Neuronal stem cell (in vitro differentiated cells): Measurements from ENCODE around the gene CST3.
A peak's percentile ranks its signal among the peaks of the same experiment; 100 is the strongest.

Experiments used
- DNase-seq: peaks from one replicate; pipeline ENCODE4 v3.0.0-alpha.2; 2013; ENCODE audit warnings: low spot score
- H2AFZ ChIP-seq: one replicate; pipeline ENCODE4 v1.6.1; 2013; ENCODE audit warnings: mild to moderate bottlenecking, low read length, inconsistent platforms
- H2AK5ac ChIP-seq: 2 replicates; pipeline ENCODE4 v1.6.1; 2013; ENCODE audit warnings: low read depth, mild to moderate bottlenecking, inconsistent platforms, low read length, moderate library complexity, mixed read lengths
- H2BK120ac ChIP-seq: 2 replicates; pipeline ENCODE4 v1.6.1; 2013; ENCODE audit warnings: low read depth, mild to moderate bottlenecking, inconsistent platforms, low read length, moderate library complexity, mixed read lengths
- H2BK12ac ChIP-seq: one replicate; pipeline ENCODE4 v1.6.1; 2013; ENCODE audit warnings: low read length, inconsistent platforms
- H2BK15ac ChIP-seq: 2 replicates; pipeline ENCODE4 v1.6.1; 2013; ENCODE audit warnings: mild to moderate bottlenecking, low read length, inconsistent platforms, mixed read lengths
- H2BK5ac ChIP-seq: one replicate; pipeline ENCODE4 v1.6.1; 2013; ENCODE audit warnings: inconsistent platforms, mild to moderate bottlenecking, low read length, moderate library complexity
- H3K14ac ChIP-seq: one replicate; pipeline ENCODE4 v1.6.1; 2013; ENCODE audit warnings: low read length, inconsistent platforms
- H3K18ac ChIP-seq: 2 replicates; pipeline ENCODE4 v1.6.1; 2013; ENCODE audit warnings: low read length, inconsistent platforms
- H3K23ac ChIP-seq: 2 replicates; pipeline ENCODE4 v1.6.1; 2013; ENCODE audit warnings: low read depth, mild to moderate bottlenecking, mixed read lengths, low read length, inconsistent platforms; ENCODE audit not compliant: poor library complexity
- H3K27ac ChIP-seq: replicated peaks from 3 replicates; pipeline ENCODE4 v1.5.1; 2013; ENCODE audit warnings: low read length, inconsistent platforms
- H3K27me3 ChIP-seq, 3 experiments: 2 replicates each; pipeline ENCODE4 v1.6.1; 2013; ENCODE audit warnings: low read length in 3 of 3, mild to moderate bottlenecking in 2 of 3, inconsistent platforms in 1 of 3, low read depth in 1 of 3, mixed read lengths in 1 of 3, moderate library complexity in 1 of 3; ENCODE audit not compliant: control insufficient read depth in 3 of 3, insufficient read depth in 3 of 3
- H3K36me3 ChIP-seq, 2 donors: replicated peaks in 1 of 2; 2 replicates each; pipeline ENCODE4 v1.6.1; 2013; ENCODE audit warnings: low read length in 2 of 2; ENCODE audit not compliant: control insufficient read depth in 2 of 2, insufficient read depth in 2 of 2
- H3K4ac ChIP-seq: 2 replicates; pipeline ENCODE4 v1.6.1; 2013; ENCODE audit warnings: inconsistent platforms, mild to moderate bottlenecking, low read length, moderate library complexity
- H3K4me1 ChIP-seq, 2 donors: 1 replicate in 1 of 2; 2 replicates in 1 of 2; pipeline ENCODE4 v1.6.1; 2013; ENCODE audit warnings: low read length in 2 of 2, low read depth in 1 of 2; ENCODE audit not compliant: control insufficient read depth in 2 of 2, insufficient read depth in 1 of 2
- H3K4me2 ChIP-seq: one replicate; pipeline ENCODE4 v1.6.1; 2013; ENCODE audit warnings: mild to moderate bottlenecking, low read length, inconsistent platforms; ENCODE audit not compliant: insufficient read depth, poor library complexity, severe bottlenecking
- H3K4me3 ChIP-seq, 2 donors: 2 replicates each; pipeline ENCODE4 v1.5.1; 2013; ENCODE audit warnings: low read length in 2 of 2, mild to moderate bottlenecking in 2 of 2, inconsistent platforms in 1 of 2, moderate library complexity in 1 of 2
- H3K79me1 ChIP-seq: one replicate; pipeline ENCODE4 v1.6.1; 2013; ENCODE audit warnings: low read depth, mild to moderate bottlenecking, inconsistent platforms, low read length, moderate library complexity
- H3K9ac ChIP-seq: one replicate; pipeline ENCODE4 v1.6.1; 2013; ENCODE audit warnings: mild to moderate bottlenecking, low read depth, low read length, inconsistent platforms; ENCODE audit not compliant: poor library complexity
- H3K9me3 ChIP-seq, 2 donors: replicated peaks in 1 of 2; 2 replicates each; pipeline versions ENCODE3 to v1.6.1; 2013; ENCODE audit warnings: low read length in 2 of 2, mild to moderate bottlenecking in 2 of 2, inconsistent platforms in 1 of 2, low read depth in 1 of 2, mixed read lengths in 1 of 2, moderate library complexity in 1 of 2; ENCODE audit not compliant: control insufficient read depth in 2 of 2, insufficient read depth in 1 of 2
- H4K8ac ChIP-seq: one replicate; pipeline ENCODE4 v1.6.1; 2013; ENCODE audit warnings: low read depth, mild to moderate bottlenecking, inconsistent platforms, low read length, moderate library complexity
- H4K91ac ChIP-seq: one replicate; pipeline ENCODE4 v1.6.1; 2013; ENCODE audit warnings: low read length, low read depth, mild to moderate bottlenecking, inconsistent platforms; ENCODE audit not compliant: poor library complexity
- WGBS, 2 donors: extraction: QIAGEN DNeasy Blood & Tissue Kit; methylation state at CpG; one replicate each; pipeline ENCODE4 v1.1.7; 2013; ENCODE audit warnings: missing lambda C conversion rate in 2 of 2, mixed read lengths in 1 of 2; ENCODE audit not compliant: insufficient read length in 2 of 2, insufficient replicate concordance in 1 of 2; ENCODE audit errors: extremely low coverage in 2 of 2; 5-methylcytosine and 5-hydroxymethylcytosine counted together

CST3 gene

DNA sequence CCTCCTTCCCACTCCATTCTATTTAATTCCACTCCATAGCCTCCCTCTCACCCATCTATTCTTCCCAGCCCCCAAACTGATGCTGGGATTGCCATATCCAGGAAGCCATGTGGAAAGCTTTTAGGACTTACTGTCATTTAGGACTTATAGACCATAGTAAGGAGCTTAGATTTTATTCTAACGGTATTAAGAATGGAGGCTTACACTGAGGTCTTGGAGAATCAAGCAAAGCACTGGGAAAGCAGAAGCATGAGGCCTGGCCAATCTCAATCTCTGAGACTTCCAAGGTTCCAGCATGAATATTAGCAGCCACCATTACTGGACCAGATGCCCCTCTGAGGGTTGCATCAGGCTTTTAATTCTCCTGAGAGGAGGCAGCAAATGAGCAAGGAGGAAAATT is 33.4 kb downstream of the CST3 start:
- Histone ChIP-seq H4K91ac (no peak overlapping the region), H3K4me2 (no peak overlapping the region), H3K4ac (no peak overlapping the region), H3K14ac (no peak overlapping the region), H3K79me1 (no peaks in the 10 kb centered on the region), H2BK5ac (no peak overlapping the region), H3K9ac (no peak overlapping the region), H2BK15ac (no peak overlapping the region), H3K36me3 (no peaks in the 10 kb centered on the region), H3K4me1 (peaks cover 0 to 6% of the 10 kb centered on the region in 2 donors), H3K27ac (no peak overlapping the region), H3K4me3 (no peak overlapping the region), H2AFZ (no peak overlapping the region), H2BK120ac (no peak overlapping the region), H3K18ac (no peak overlapping the region), H2BK12ac (no peak overlapping the region), H2AK5ac (no peak overlapping the region), H4K8ac (no peak overlapping the region), H3K9me3 (no peaks in the 10 kb centered on the region), H3K27me3 (peaks cover 0 to 48% (median 0%) of the 10 kb centered on the region in 3 experiments), H3K23ac (no peak overlapping the region)
- no peak for DNase-seq
- no CpG with 5 or more reads among the region's 1 CpG for WGBS, 2 donors

DNA sequence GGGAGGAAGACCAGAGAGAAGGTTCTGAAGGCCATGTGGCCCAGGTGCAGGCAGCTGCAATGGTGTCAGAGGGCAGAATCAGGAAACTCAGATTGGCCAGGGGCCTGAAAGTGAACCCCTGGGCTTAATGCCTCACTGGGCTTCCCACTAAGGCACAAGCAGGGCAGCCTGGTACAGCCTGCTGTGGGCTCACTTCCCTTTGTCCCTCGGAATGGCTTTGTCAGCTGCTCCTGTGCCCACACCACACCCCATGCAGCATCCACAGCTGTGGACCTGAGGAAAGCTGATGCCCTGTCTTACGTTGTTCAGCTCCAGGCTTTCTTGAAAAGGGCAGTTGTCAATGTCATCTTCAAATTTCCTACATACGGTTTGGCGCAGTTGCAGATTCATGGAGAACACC is 34.4 kb downstream of the CST3 start:
- no peak overlapping the region for H3K4me2 ChIP-seq
- H3K27ac ChIP-seq = no peak overlapping the region
- no peak overlapping the region for H2BK5ac ChIP-seq
- WGBS, 2 donors = no CpG with 5 or more reads among the region's 4 CpGs
- no peak overlapping the region for H3K23ac ChIP-seq
- H2AFZ ChIP-seq = no peak overlapping the region
- no peak overlapping the region for H2BK15ac ChIP-seq
- DNase-seq = no peak
- no peak overlapping the region for H4K91ac ChIP-seq
- peaks cover 0 to 1% of the 10 kb centered on the region in 2 donors for H3K4me1 ChIP-seq
- no peaks in the 10 kb centered on the region for H3K79me1 ChIP-seq
- H3K4me3 ChIP-seq = no peak overlapping the region
- no peak overlapping the region for H2BK12ac ChIP-seq
- no peaks in the 10 kb centered on the region for H3K9me3 ChIP-seq
- no peaks in the 10 kb centered on the region for H3K36me3 ChIP-seq
- no peak overlapping the region for H3K18ac ChIP-seq
- H4K8ac ChIP-seq = no peak overlapping the region
- H3K27me3 ChIP-seq = peaks cover 0 to 50% (median 0%) of the 10 kb centered on the region in 3 experiments
- H3K9ac ChIP-seq = no peak overlapping the region
- H2AK5ac ChIP-seq = no peak overlapping the region
- H2BK120ac ChIP-seq = no peak overlapping the region
- no peak overlapping the region for H3K4ac ChIP-seq
- H3K14ac ChIP-seq = no peak overlapping the region

DNA sequence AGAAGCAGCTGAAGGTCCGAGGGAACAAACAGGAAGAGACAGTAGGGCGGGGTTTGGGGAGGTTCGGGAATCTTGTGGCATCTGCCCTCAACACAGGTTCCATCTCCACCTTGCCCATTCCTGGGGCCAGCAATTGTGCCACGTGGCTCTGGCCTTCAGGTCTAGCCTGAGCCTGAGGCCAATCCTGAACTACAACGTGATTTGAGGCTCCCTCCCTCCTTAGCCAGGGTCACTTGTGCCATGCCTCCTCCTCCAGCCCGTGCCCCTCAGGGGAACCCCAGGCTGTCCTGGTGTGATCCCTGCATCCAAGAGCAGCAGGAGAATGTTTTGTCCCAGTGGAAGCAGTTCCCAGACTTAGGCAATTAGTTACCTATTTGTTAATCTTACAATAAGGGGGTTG is 35.1 kb downstream of the CST3 start:
- peaks cover 0 to 43% (median 0%) of the 10 kb centered on the region in 3 experiments for H3K27me3 ChIP-seq
- H2BK15ac ChIP-seq = no peak overlapping the region
- H3K9ac ChIP-seq = no peak overlapping the region
- no peak overlapping the region for H4K91ac ChIP-seq
- peak overlapping the region in 1 of 2 donors; percentile 2 for H3K4me3 ChIP-seq
- H3K9me3 ChIP-seq = no peaks in the 10 kb centered on the region
- H3K4me1 ChIP-seq = peaks cover 0 to 1% of the 10 kb centered on the region in 2 donors
- H3K4ac ChIP-seq = no peak overlapping the region
- H2BK12ac ChIP-seq = no peak overlapping the region
- no peak overlapping the region for H2AK5ac ChIP-seq
- no peak overlapping the region for H3K18ac ChIP-seq
- H3K4me2 ChIP-seq = no peak overlapping the region
- H3K36me3 ChIP-seq = no peaks in the 10 kb centered on the region
- no peak overlapping the region for H3K23ac ChIP-seq
- WGBS, 2 donors = no CpG with 5 or more reads among the region's 6 CpGs
- no peak overlapping the region for H2AFZ ChIP-seq
- H3K14ac ChIP-seq = no peak overlapping the region
- no peak overlapping the region for H2BK5ac ChIP-seq
- no peaks in the 10 kb centered on the region for H3K79me1 ChIP-seq
- H3K27ac ChIP-seq = no peak overlapping the region
- no peak overlapping the region for H4K8ac ChIP-seq
- no peak overlapping the region for H2BK120ac ChIP-seq
- no peak for DNase-seq

DNA sequence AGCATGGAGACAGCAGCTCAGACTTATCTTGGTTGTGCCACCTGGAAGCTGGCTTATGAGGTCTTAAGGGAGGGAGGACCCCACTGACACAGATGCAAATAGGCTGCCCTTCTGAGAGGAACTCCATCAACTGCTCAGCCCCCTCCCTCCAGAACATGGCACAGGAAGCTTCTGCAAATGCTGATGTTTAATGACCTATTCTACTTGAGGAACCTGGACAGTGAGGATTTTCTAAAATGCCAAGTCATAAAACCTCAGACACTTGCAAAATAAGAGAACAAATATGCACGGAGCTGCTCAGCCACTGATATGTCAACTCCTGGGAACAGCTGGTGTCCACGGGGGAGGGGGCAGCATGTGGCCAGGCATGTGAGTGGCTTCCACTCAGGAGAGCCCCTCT is 35.5 kb downstream of the CST3 start:
- H3K27ac ChIP-seq = no peak overlapping the region
- no CpG with 5 or more reads among the region's 2 CpGs for WGBS, 2 donors

More for the DNA sequence above, 35.5 kb downstream of the CST3 start:
- Histone ChIP-seq H2BK12ac (no peak overlapping the region), H3K4ac (no peak overlapping the region), H2BK15ac (no peak overlapping the region), H3K18ac (no peak overlapping the region), H3K27me3 (peaks cover 0 to 39% (median 0%) of the 10 kb centered on the region in 3 experiments), H2AFZ (no peak overlapping the region), H3K23ac (no peak overlapping the region), H2BK5ac (no peak overlapping the region), H3K9me3 (no peaks in the 10 kb centered on the region), H4K8ac (no peak overlapping the region), H2AK5ac (no peak overlapping the region), H2BK120ac (no peak overlapping the region), H3K4me3 (no peak overlapping the region), H3K79me1 (no peaks in the 10 kb centered on the region), H3K14ac (no peak overlapping the region), H4K91ac (no peak overlapping the region), H3K36me3 (no peaks in the 10 kb centered on the region), H3K9ac (no peak overlapping the region), H3K4me1 (peaks cover 0 to 1% of the 10 kb centered on the region in 2 donors), H3K4me2 (no peak overlapping the region)
- no peak for DNase-seq
